ENCODE data around the gene ABLIM3.

- TF ChIP-seq CTCF (IDR thresholded peaks at IDR 0.05; ENCODE audit: insufficient read depth, low read depth, low read length) (no peak), EZH2 (IDR thresholded peaks at IDR 0.05; ENCODE audit: insufficient read depth, low read length) (no peak)
Measured at GRCh38 chr5:149282027-149282965, 141.0 kb downstream of the ABLIM3 start.
